H1 (cell line): ENCODE data around the gene CYP11A1. TPM values are rescaled to one million over a fixed set of nuclear protein-coding genes. Genes with fewer than 3 reads are reported as not detected.

Experiments used
- CTCF ChIA-PET: fragments of 300-600 bp; sonication (Branson Sonifier 250); formaldehyde crosslinking; loops from one replicate; lab custom pipeline; 2021; ENCODE audit not compliant: partially characterized antibody; lab: Charles Lee
- POLR2A ChIA-PET: fragments of 300-600 bp; sonication (Branson Sonifier 250); formaldehyde crosslinking; loops from one replicate; lab custom pipeline; 2021; ENCODE audit warnings: inconsistent platforms; ENCODE audit not compliant: partially characterized antibody; lab: Charles Lee
- DNase-seq, 2 experiments: peaks; one replicate each; pipeline versions ENCODE4 v3.0.0 to v3.0.0-alpha.2; 2010 to 2022; ENCODE audit warnings: low spot score in 2 of 2, low read depth in 1 of 2, mixed read lengths in 1 of 2
- FAIRE-seq: peaks from 2 replicates; lab custom pipeline; 2011; peaks lifted over from hg19 to GRCh38; lab: Jason Lieb, UNC
- H2AFZ ChIP-seq: 2 replicates; pipeline ENCODE4 v1.8.1; 2012; ENCODE audit warnings: low read length, inconsistent platforms
- H2AK5ac ChIP-seq: 2 replicates; pipeline ENCODE4 v1.6.1; 2013; ENCODE audit warnings: low read depth, low read length
- H2BK120ac ChIP-seq: replicated peaks from 2 replicates; pipeline ENCODE3; 2013; ENCODE audit warnings: low read depth, low read length, inconsistent platforms
- H2BK12ac ChIP-seq: 2 replicates; pipeline ENCODE4 v1.6.1; 2013; ENCODE audit warnings: low read depth, low read length
- H2BK15ac ChIP-seq: 2 replicates; pipeline ENCODE4 v1.6.1; 2013; ENCODE audit warnings: low read length
- H2BK20ac ChIP-seq: 2 replicates; pipeline ENCODE4 v1.6.1; 2013; ENCODE audit warnings: low read length
- H2BK5ac ChIP-seq: 2 replicates; pipeline ENCODE4 v1.6.1; 2013; ENCODE audit warnings: low read depth, low read length
- H3K14ac ChIP-seq: 2 replicates; pipeline ENCODE4 v1.6.1; 2013; ENCODE audit warnings: inconsistent platforms; ENCODE audit not compliant: insufficient read length
- H3K18ac ChIP-seq: 2 replicates; pipeline ENCODE4 v1.6.1; 2013; ENCODE audit warnings: low read length; ENCODE audit errors: extremely low read depth
- H3K23ac ChIP-seq: 2 replicates; pipeline ENCODE4 v1.6.1; 2013; ENCODE audit warnings: inconsistent platforms; ENCODE audit not compliant: insufficient read length
- H3K23me2 ChIP-seq: 2 replicates; pipeline ENCODE4 v1.6.1; 2013; ENCODE audit warnings: low read depth, low read length
- H3K27ac ChIP-seq: 2 replicates; pipeline ENCODE4 v1.6.1; 2011; ENCODE audit warnings: low read depth, low read length, inconsistent platforms
- H3K27me3 ChIP-seq, 4 experiments: replicated peaks in 1 of 4; 1 replicate in 1 of 4; 2 replicates in 3 of 4; pipeline versions ENCODE4 v1.6.1 to v1.8.1; 2011 to 2013; ENCODE audit warnings: low read length in 3 of 4, mild to moderate bottlenecking in 3 of 4, inconsistent platforms in 2 of 4, mixed read lengths in 2 of 4, moderate library complexity in 1 of 4; ENCODE audit not compliant: control insufficient read depth in 3 of 4, insufficient read depth in 3 of 4; ENCODE audit errors: extremely low read depth in 1 of 4
- H3K36me3 ChIP-seq, 4 experiments: 2 replicates each; pipeline versions ENCODE4 v1.6.1 to v1.8.1; 2011 to 2013; ENCODE audit warnings: mild to moderate bottlenecking in 4 of 4, low read length in 3 of 4, moderate library complexity in 2 of 4, control low read depth in 1 of 4, inconsistent platforms in 1 of 4; ENCODE audit not compliant: insufficient read depth in 4 of 4, control insufficient read depth in 2 of 4
- H3K4ac ChIP-seq: replicated peaks from 2 replicates; pipeline ENCODE3; 2013; ENCODE audit warnings: low read length, low read depth, mixed read lengths, inconsistent platforms; ENCODE audit not compliant: insufficient read length
- H3K4me1 ChIP-seq, 4 experiments: replicated peaks in 1 of 4; 1 replicate in 1 of 4; 2 replicates in 3 of 4; pipeline versions ENCODE4 v1.6.1 to v1.8.1; 2011 to 2013; ENCODE audit warnings: low read length in 3 of 4, inconsistent platforms in 2 of 4, mixed read lengths in 1 of 4; ENCODE audit not compliant: insufficient read depth in 4 of 4, control insufficient read depth in 3 of 4
- H3K4me2 ChIP-seq, 2 experiments: 2 replicates each; pipeline versions ENCODE4 v1.6.1 to v1.8.1; 2011 to 2013; ENCODE audit warnings: low read depth in 2 of 2, low read length in 2 of 2, control low read depth in 1 of 2, inconsistent platforms in 1 of 2, mild to moderate bottlenecking in 1 of 2; ENCODE audit not compliant: insufficient read depth in 1 of 2
- H3K4me3 ChIP-seq, 4 experiments: fragments of 200-600, 300-600 bp in 1 of 4; sonication (generic), shearing (Covaris generic), sonication (Bioruptor Twin) in 1 of 4; 2 replicates each; pipeline versions ENCODE4 v1.5.1 to v1.8.1; 2011 to 2016; ENCODE audit warnings: low read length in 4 of 4, low read depth in 3 of 4, control low read depth in 2 of 4, inconsistent platforms in 2 of 4, mild to moderate bottlenecking in 2 of 4, mixed read lengths in 1 of 4, moderate library complexity in 1 of 4; ENCODE audit not compliant: insufficient read depth in 2 of 4; ENCODE audit errors: extremely low read depth in 1 of 4
- H3K56ac ChIP-seq: replicated peaks from 2 replicates; pipeline ENCODE3; 2013; ENCODE audit warnings: low read depth, mild to moderate bottlenecking, mixed read lengths, low read length, inconsistent platforms; ENCODE audit not compliant: insufficient read length
- H3K79me1 ChIP-seq: 2 replicates; pipeline ENCODE4 v1.6.1; 2013; ENCODE audit warnings: low read depth, low read length, control low read depth
- H3K79me2 ChIP-seq, 2 experiments: 2 replicates each; pipeline versions ENCODE4 v1.6.1 to v1.8.1; 2012 to 2013; ENCODE audit warnings: low read length in 2 of 2, mild to moderate bottlenecking in 2 of 2, inconsistent platforms in 1 of 2; ENCODE audit not compliant: insufficient read depth in 2 of 2, control insufficient read depth in 1 of 2
- H3K9ac ChIP-seq, 4 experiments: replicated peaks in 1 of 4; 1 replicate in 1 of 4; 2 replicates in 3 of 4; pipeline versions ENCODE4 v1.6.1 to v1.8.1; 2011 to 2013; ENCODE audit warnings: low read depth in 3 of 4, low read length in 3 of 4, control low read depth in 2 of 4, mild to moderate bottlenecking in 2 of 4, moderate library complexity in 2 of 4, inconsistent platforms in 1 of 4; ENCODE audit errors: extremely low read depth in 1 of 4
- H3K9me3 ChIP-seq, 2 experiments: 2 replicates each; pipeline versions ENCODE4 v1.6.1 to v1.8.1; 2012 to 2013; ENCODE audit warnings: mild to moderate bottlenecking in 2 of 2, moderate library complexity in 2 of 2, control low read depth in 1 of 2, inconsistent platforms in 1 of 2, low read depth in 1 of 2, low read length in 1 of 2, mixed read lengths in 1 of 2; ENCODE audit not compliant: insufficient read depth in 2 of 2
- H4K20me1 ChIP-seq, 2 experiments: replicated peaks in 1 of 2; 2 replicates each; pipeline versions ENCODE3 to v1.8.1; 2011 to 2013; ENCODE audit warnings: inconsistent platforms in 2 of 2, low read length in 2 of 2, mild to moderate bottlenecking in 1 of 2; ENCODE audit not compliant: insufficient read depth in 2 of 2, control insufficient read depth in 1 of 2
- H4K5ac ChIP-seq: 2 replicates; pipeline ENCODE4 v1.6.1; 2013; ENCODE audit warnings: low read length, low read depth, mixed read lengths, inconsistent platforms; ENCODE audit not compliant: insufficient read length
- H4K8ac ChIP-seq: 2 replicates; pipeline ENCODE4 v1.8.0; 2013; ENCODE audit warnings: mild to moderate bottlenecking, moderate library complexity, low read length, inconsistent platforms; ENCODE audit not compliant: insufficient read depth; ENCODE audit errors: extremely low read depth
- H4K91ac ChIP-seq: replicated peaks from 2 replicates; pipeline ENCODE3; 2013; ENCODE audit warnings: low read length, mixed read lengths, inconsistent platforms; ENCODE audit not compliant: insufficient read length
- CBX8 ChIP-seq: fragments of 300-800, 300-1000 bp; sonication (generic); IDR thresholded peaks from 2 replicates; pipeline ENCODE4 v1.7.1; 2016; ENCODE audit warnings: low read depth, low read length, borderline replicate concordance
- EP300 ChIP-seq, 2 experiments: IDR thresholded peaks; 1 replicate in 1 of 2; 2 replicates in 1 of 2; pipeline ENCODE4 v1.6.1; 2011 to 2012; ENCODE audit warnings: low read depth in 2 of 2, low read length in 2 of 2, mild to moderate bottlenecking in 2 of 2, borderline replicate concordance in 1 of 2, inconsistent platforms in 1 of 2, moderate library complexity in 1 of 2
- NRF1 ChIP-seq: IDR thresholded peaks from 2 replicates; pipeline ENCODE4 v1.6.1; 2011; ENCODE audit warnings: mild to moderate bottlenecking, low read depth, low read length, improper control_type of control experiment
- POLR2A ChIP-seq, 2 experiments: IDR thresholded peaks; 1 replicate in 1 of 2; 2 replicates in 1 of 2; pipeline ENCODE4 v1.6.1; 2011; ENCODE audit warnings: low read depth in 2 of 2, low read length in 2 of 2, mild to moderate bottlenecking in 2 of 2; ENCODE audit errors: control extremely low read depth in 1 of 2
- RAD21 ChIP-seq, 2 experiments: IDR thresholded peaks in 1 of 2; conservative IDR thresholded peaks in 1 of 2; 2 replicates each; pipeline ENCODE4 v1.6.1; 2011; ENCODE audit warnings: low read depth in 2 of 2, low read length in 2 of 2, improper control_type of control experiment in 1 of 2, inconsistent platforms in 1 of 2, mild to moderate bottlenecking in 1 of 2, moderate library complexity in 1 of 2
- RBBP5 ChIP-seq: IDR thresholded peaks from 2 replicates; pipeline ENCODE4 v1.7.1; 2012; ENCODE audit warnings: low read depth, mild to moderate bottlenecking, inconsistent platforms, low read length, moderate library complexity, borderline replicate concordance
- RNF2 ChIP-seq: fragments of 200-900, 300-1000 bp; sonication (generic); IDR thresholded peaks from 2 replicates; pipeline ENCODE4 v1.7.1; 2016; ENCODE audit warnings: borderline replicate concordance, low read depth, mild to moderate bottlenecking, antibody characterized with exemption, low read length; ENCODE audit not compliant: poor library complexity, severe bottlenecking; ENCODE audit errors: missing control alignments
- SUZ12 ChIP-seq: fragments of 200-600 bp; sonication (generic); IDR thresholded peaks from 2 replicates; pipeline ENCODE4 v1.6.1; 2012; ENCODE audit warnings: mild to moderate bottlenecking, inconsistent platforms, low read length, moderate library complexity, mixed read lengths
- TCF12 ChIP-seq: IDR thresholded peaks from 2 replicates; pipeline ENCODE4 v1.6.1; 2011; ENCODE audit warnings: low read depth, mild to moderate bottlenecking, low read length
- TEAD4 ChIP-seq: IDR thresholded peaks from 2 replicates; pipeline ENCODE4 v1.6.1; 2012; ENCODE audit warnings: low read depth, low read length, inconsistent platforms, mixed read lengths
- ZNF274 ChIP-seq: IDR thresholded peaks from 2 replicates; pipeline ENCODE4 v1.7.0; 2012; ENCODE audit warnings: low read length, borderline replicate concordance; ENCODE audit errors: extremely low read depth
- WGBS, 2 experiments: shearing (Covaris generic) in 1 of 2; methylation state at CpG; one replicate each; pipeline versions ENCODE4 v1.1.6 to v1.1.7; 2013 to 2015; ENCODE audit warnings: low lambda C conversion rate in 2 of 2, mixed read lengths in 2 of 2, inconsistent platforms in 1 of 2, low coverage in 1 of 2, missing lambda C conversion rate in 1 of 2; ENCODE audit not compliant: insufficient replicate concordance in 2 of 2, insufficient coverage in 1 of 2, insufficient read length in 1 of 2; ENCODE audit errors: extremely low coverage in 1 of 2, missing lambda C conversion rate in 1 of 2; 5-methylcytosine and 5-hydroxymethylcytosine counted together
- polyA plus RNA-seq, 7 experiments: library from polyadenylated mRNA; depleted of rRNA in 3 of 7; stranded (reverse) in 5 of 7; unstranded in 2 of 7; fragments of >200 nt in 5 of 7; fragments of 200-250 nt in 2 of 7; gene quantifications; 1 replicate in 5 of 7; 2 replicates in 1 of 7; 4 replicates in 1 of 7; pipeline versions ENCODE4 v1.2.1 to v1.2.3, GENCODE V29; 2011 to 2013; ENCODE audit warnings: missing spikeins in 2 of 7, mixed read lengths in 2 of 7
- total RNA-seq: library from RNA; stranded (reverse); fragmentation: NEBNext Ultra II Directional; extraction: Animal tissue kit (Norgen Biotek cat#: 25700); gene quantifications from 2 replicates; pipeline ENCODE4 v1.2.1, GENCODE V29; 2021

Gene CYP11A1
- total and polyA plus RNA-seq, 2 of the 8 experiments (the other 6 are each of a cell fraction or from before 2014, with no cell fraction given) = 1.9 to 7.2 TPM

- Histone ChIP-seq H3K9me3 (0 out of 4 replicates have a peak, but pooled peaks cover 0 to 3% of the 10 kb centered on the region in 2 experiments), H3K14ac (no peak overlapping the region), H3K79me1 (no peaks in the 10 kb centered on the region), H3K23ac (no peak overlapping the region), H2BK12ac (no peak overlapping the region), H3K18ac (no peak overlapping the region), H4K20me1 (no peaks in the 10 kb centered on the region), H2BK15ac (no peak overlapping the region), H2BK5ac (no peak overlapping the region), H3K27me3 (no peaks in the 10 kb centered on the region), H3K4me3 (no peak overlapping the region), H2BK120ac (no peak overlapping the region), H3K27ac (no peak overlapping the region), H4K91ac (no peak overlapping the region), H3K9ac (no peak overlapping the region), H2AK5ac (no peak overlapping the region), H3K79me2 (no peaks in the 10 kb centered on the region), H3K56ac (no peak overlapping the region), H4K5ac (no peak overlapping the region), H2AFZ (no peak overlapping the region), H3K4me2 (no peak overlapping the region), H3K4ac (no peak overlapping the region), H3K23me2 (no peaks in the 10 kb centered on the region), H3K4me1 (peaks cover 0 to 13% (median 2%) of the 10 kb centered on the region in 4 experiments; a peak in 3 of 7 replicates), H2BK20ac (no peak overlapping the region), H4K8ac (no peak overlapping the region), H3K36me3 (no peaks in the 10 kb centered on the region)
- ChIA-PET CTCF (interaction anchor here (0.6 to 1.6 kb wide), 7 partner anchors 18 to 203 kb away, joined by 3 to 7 read pairs (median 3); no protein-coding TSS in a partner anchor), POLR2A (no interaction called here)
- DNase-seq = no peak
- WGBS, 2 experiments = 94% methylated on average over 13 of the region's 13 CpGs; no CpG with 5 or more reads in 1 of the 2 experiments
- FAIRE-seq = no peak
- no peak for TF ChIP-seq NRF1
- TF ChIP-seq CBX8 = no peak
- no peak for TF ChIP-seq RBBP5
- TF ChIP-seq ZNF274 = no peak
- TF ChIP-seq SUZ12 = no peak
- no peak for TF ChIP-seq RAD21 (IDR thresholded peaks at IDR 0.05 in 1 of 2, conservative IDR thresholded peaks at IDR 0.05 in 1 of 2; ENCODE audit: low read depth in 2 of 2, low read length in 2 of 2)
- no peak for TF ChIP-seq TCF12
- no peak for TF ChIP-seq POLR2A (IDR thresholded peaks at IDR 0.05; ENCODE audit: control extremely low read depth in 1 of 2, low read depth in 2 of 2, low read length in 2 of 2)
- no peak for TF ChIP-seq EP300 (IDR thresholded peaks at IDR 0.05; ENCODE audit: borderline replicate concordance in 1 of 2, low read depth in 2 of 2, low read length in 2 of 2)
- TF ChIP-seq RNF2 = no peak
- no peak for TF ChIP-seq TEAD4
Measured at GRCh38 chr15:74347757-74348250, 19.6 kb downstream of the CYP11A1 start.
